Measurements from ENCODE around the gene TSHZ2.

DNA sequence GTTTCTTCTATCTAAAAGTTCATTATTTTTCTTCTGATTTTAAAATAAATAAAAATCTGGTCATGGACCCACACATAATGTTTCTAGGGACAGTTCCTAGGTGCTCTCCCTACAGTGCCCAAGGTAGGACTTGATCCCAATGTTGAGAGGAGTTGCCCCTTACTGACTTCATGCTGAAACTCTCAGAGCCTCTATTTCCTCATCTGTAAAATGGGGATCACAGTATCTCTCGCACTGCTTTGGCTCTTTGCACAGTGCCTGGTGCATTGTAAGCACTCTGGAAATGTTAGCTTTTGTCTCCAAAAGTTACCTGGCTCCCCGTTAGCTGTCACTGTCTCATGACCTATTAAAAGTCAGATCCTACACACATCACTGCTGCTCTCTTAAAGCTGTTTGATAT is 205.5 kb downstream of the TSHZ2 start:
- TF ChIP-seq, protein P1, sequence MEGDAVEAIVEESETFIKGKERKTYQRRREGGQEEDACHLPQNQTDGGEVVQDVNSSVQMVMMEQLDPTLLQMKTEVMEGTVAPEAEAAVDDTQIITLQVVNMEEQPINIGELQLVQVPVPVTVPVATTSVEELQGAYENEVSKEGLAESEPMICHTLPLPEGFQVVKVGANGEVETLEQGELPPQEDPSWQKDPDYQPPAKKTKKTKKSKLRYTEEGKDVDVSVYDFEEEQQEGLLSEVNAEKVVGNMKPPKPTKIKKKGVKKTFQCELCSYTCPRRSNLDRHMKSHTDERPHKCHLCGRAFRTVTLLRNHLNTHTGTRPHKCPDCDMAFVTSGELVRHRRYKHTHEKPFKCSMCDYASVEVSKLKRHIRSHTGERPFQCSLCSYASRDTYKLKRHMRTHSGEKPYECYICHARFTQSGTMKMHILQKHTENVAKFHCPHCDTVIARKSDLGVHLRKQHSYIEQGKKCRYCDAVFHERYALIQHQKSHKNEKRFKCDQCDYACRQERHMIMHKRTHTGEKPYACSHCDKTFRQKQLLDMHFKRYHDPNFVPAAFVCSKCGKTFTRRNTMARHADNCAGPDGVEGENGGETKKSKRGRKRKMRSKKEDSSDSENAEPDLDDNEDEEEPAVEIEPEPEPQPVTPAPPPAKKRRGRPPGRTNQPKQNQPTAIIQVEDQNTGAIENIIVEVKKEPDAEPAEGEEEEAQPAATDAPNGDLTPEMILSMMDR (IDR thresholded peaks at IDR 0.05): no peak
- no peak for TF ChIP-seq EZH2 (IDR thresholded peaks at IDR 0.05; ENCODE audit: borderline replicate concordance, insufficient read depth, low read depth, low read length, poor library complexity, severe bottlenecking)
